Epithelial cell of proximal tubule (primary cell): ENCODE data around the gene CPB1. TPM values are rescaled to one million over a fixed set of nuclear protein-coding genes. Genes with fewer than 3 reads are reported as not detected.

Experiments used
- DNase-seq: peaks from one replicate; pipeline ENCODE4 v3.0.0-alpha.2; 2011; ENCODE audit warnings: low read depth
- H3K4me3 ChIP-seq: 2 replicates; pipeline ENCODE4 v1.5.1; 2011; ENCODE audit warnings: low read depth, mild to moderate bottlenecking, low read length
- CTCF ChIP-seq: conservative IDR thresholded peaks from 2 replicates; pipeline ENCODE4 v1.5.1; 2012; ENCODE audit warnings: low read depth, mild to moderate bottlenecking, low read length
- total RNA-seq: library from RNA; depleted of rRNA; stranded (reverse); fragments of >200 nt; gene quantifications from 2 replicates; pipeline ENCODE4 v1.2.3, GENCODE V29; 2015

CPB1 gene
- total RNA-seq, 1 donor from 2014 or later: not detected

GRCh38 chr3:148791920-148792319 is 35.7 kb upstream of the CPB1 start:
- no peak for DNase-seq
- H3K4me3 ChIP-seq: no peak overlapping the region
- no peak for TF ChIP-seq CTCF

GRCh38 chr3:148792516-148792915 is 35.1 kb upstream of the CPB1 start:
- no peak for DNase-seq
- no peak overlapping the region for H3K4me3 ChIP-seq
- TF ChIP-seq CTCF: no peak

- DNase-seq: no peak
- no peak overlapping the region for H3K4me3 ChIP-seq
- TF ChIP-seq CTCF: no peak
Measured at GRCh38 chr3:148796799-148797198, 30.8 kb upstream of the CPB1 start.

GRCh38 chr3:148797795-148798194 is 29.8 kb upstream of the CPB1 start:
- H3K4me3 ChIP-seq: no peak overlapping the region
- no peak for TF ChIP-seq CTCF
- no peak for DNase-seq

GRCh38 chr3:148800414-148800813 is 27.2 kb upstream of the CPB1 start:
- no peak for TF ChIP-seq CTCF
- no peak for DNase-seq
- H3K4me3 ChIP-seq: no peak overlapping the region

GRCh38 chr3:148809835-148810234 is 17.8 kb upstream of the CPB1 start:
- TF ChIP-seq CTCF: no peak
- no peak for DNase-seq
- no peak overlapping the region for H3K4me3 ChIP-seq

GRCh38 chr3:148815316-148816110 is 12.1 kb upstream of the CPB1 start:
- TF ChIP-seq CTCF: no peak
- no peak for DNase-seq
- no peak overlapping the region for H3K4me3 ChIP-seq
